22Rv1 (cell line): ENCODE data around the gene KIRREL3.

Source experiments
- CTCF ChIP-seq: fragments of 450-650 bp; IDR thresholded peaks from 2 replicates; pipeline ENCODE4 v1.5.1; 2017; ENCODE audit warnings: mild to moderate bottlenecking
- ZFX ChIP-seq: fragments of 450-650 bp; IDR thresholded peaks from 2 replicates; pipeline ENCODE4 v1.6.1; 2017; ENCODE audit warnings: antibody characterized with exemption, borderline replicate concordance

DNA sequence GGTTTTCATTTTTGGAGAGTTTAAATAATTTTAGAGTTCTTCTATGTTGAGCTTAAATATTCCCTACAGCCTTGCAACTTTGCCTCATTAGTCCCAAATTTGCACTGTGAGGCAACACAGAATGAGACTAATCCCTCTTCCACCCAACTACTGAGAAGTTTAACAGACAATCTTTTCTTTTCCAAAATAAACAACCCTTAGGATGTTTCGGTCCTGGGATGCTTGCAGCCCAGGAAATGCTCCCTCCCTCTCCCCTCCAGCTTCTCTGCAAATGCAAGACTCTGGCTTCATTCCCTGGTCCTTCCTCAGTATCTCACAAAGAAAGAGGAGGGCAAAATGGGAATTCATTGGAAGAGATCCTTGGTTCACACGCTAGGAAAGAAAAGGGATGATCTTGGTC is 422.5 kb downstream of the KIRREL3 start:
- TF ChIP-seq CTCF: no peak
- no peak for TF ChIP-seq ZFX
